G401.6 (cell line): Measurements from ENCODE around the gene C1QL3.

Source experiments
- FAIRE-seq: peaks from 2 replicates; lab custom pipeline; 2012; peaks lifted over from hg19 to GRCh38; lab: Jason Lieb, UNC

C1QL3 gene

DNA sequence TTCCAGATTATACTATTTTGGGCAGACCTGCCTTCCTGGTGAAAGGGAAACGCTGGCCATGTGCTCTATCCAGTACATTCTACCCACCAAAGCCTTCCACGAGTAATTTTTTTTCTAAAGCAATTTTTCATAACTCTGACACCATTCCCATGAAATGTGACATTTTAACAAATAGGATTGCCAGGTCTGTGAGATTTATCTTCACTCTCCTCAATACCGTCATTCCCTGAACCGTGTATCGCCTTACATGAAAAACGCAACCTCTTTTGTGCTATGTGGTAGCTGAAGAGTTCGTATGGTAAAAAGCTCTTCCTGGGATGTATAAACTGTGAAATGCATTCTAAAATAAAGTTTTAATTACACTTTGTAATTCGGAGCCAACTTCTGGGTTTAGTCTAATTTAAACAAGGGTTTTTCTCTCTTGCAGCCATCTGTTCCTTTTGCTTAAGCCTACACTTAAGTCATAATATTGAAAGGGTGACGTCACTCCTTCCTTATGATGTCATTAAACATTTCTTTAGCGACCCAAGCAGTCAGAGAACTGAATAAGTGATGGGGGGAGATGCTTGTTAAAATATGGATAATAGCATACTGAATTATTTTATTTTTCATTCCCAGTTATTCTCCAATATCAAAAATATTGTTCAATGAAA, 27.7 kb downstream of the C1QL3 start:
- FAIRE-seq = no peak

DNA sequence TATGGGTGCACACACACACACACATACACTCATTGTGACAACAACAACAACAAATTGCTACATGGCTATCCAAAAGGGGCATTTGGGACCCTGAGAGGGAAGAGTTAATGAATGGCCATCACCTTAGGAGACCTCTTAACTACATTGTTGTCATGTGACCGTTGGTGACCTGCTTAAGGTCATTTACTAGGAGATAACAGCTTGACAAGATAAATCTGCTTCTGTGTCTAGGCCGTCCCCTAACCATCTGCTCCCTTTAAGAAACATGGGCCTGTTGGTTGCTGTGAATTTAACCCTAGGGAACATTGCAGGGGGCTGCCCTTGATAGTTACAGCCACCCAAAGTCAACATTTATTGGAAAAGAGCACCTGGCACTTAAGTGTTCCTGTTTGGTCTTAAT, 29.7 kb downstream of the C1QL3 start:
- FAIRE-seq = no peak

DNA sequence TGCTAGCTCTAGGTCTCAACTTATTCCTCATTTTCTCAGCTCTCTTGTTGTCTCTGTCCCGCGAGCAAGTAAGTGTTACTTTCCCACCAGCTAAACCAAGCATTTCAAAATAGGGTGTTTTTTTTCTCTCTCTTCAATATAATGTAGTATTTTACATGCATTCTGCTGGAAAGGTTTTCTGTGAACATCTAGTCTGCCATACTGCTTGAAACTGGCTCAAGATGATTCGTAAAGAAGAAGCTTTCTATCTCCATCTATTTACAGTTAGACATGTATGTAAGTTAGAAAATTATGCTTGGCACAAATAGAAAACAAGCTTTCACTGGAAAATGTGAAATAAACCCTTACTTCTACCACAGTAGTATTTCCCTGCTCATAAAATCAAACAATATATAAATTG, 31.2 kb downstream of the C1QL3 start:
- no peak for FAIRE-seq

DNA sequence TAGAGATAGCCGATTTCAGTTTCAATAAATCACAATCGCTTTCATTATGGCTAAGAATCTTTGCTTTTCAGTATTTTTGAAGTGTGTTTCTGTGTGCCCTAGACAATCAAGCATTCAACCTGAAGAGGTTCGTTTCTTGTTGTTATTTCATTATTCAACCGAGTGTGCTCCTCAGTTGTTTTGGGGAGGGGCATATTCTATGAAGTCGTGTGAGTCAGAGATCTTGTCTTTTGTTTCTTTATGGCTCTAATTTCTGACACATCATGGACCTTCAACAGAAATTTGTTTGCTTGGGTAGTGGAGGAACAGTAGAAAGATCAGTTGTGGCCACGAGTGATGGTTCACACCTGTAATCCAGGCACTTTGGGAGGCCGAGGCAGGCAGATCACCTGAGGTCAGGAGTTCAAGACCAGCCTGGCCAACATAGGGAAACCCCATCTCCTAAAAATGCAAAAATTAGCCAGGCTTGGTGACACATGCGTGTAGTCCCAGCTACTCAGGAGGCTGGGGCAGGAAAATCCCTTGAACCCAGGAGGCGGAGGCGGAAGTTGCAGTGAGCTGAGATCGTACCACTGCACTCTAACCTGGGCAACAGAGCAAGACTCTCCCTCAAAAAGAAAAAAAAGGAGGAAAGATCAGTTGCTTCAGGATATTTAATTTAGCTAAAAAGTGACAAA, 38.3 kb downstream of the C1QL3 start:
- no peak for FAIRE-seq

DNA sequence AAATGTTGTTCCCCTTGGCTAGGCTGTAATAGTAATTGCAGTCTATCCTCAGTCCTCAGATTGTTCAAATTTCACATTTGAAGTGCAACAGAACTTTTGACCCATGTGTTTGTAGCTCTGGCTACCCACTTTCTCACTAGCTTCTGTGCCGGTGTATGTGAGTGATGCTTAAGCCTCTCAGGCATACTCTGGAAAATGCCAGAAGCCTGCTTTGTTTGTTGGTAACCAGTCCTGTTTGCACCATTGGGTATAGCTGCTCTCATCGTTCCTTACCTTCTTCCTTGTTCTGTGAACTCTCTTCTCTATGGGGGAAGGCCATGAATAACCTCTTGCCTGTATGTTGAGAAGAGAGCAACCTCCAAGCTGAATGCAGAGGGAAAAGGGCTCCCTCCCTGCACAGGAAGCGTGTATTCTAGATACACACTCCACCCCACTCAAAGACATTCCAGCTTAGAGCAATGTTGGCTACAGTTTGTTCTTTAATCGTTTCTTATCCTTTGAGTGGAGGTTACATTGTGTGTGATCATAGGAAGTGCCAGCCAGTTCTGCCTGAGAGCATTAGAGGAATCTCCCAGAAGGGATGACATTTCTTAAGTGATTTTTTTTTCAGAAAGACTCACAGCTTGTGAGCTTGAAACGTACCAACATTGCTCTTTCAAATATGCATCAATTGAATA, 40.5 kb downstream of the C1QL3 start:
- FAIRE-seq = no peak

DNA sequence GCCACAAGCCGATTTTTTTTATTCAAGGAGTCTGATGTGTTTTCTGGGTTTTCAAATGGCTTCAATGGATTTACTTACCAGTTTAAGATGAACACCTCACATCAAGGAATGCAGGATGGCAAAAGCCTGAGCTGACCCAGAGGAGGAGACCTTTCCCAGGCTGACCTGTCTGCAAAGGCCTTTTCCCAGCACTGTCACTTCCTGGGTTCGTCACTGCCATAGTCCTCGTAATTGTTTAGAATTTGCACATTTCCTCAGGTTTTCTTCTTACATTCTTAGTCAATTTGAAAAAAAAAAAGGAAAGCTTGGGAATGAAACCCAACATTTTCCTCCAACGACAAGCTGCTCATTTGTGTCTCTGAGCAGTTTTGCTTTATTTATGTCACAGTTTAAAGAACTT, 42.9 kb downstream of the C1QL3 start:
- no peak for FAIRE-seq

- FAIRE-seq = no peak
These were observed 43.9 kb downstream of the C1QL3 start for GRCh38 chr10:16477757-16478156.

GRCh38 chr10:16472828-16473227, 48.9 kb downstream of the C1QL3 start:
- no peak for FAIRE-seq

DNA sequence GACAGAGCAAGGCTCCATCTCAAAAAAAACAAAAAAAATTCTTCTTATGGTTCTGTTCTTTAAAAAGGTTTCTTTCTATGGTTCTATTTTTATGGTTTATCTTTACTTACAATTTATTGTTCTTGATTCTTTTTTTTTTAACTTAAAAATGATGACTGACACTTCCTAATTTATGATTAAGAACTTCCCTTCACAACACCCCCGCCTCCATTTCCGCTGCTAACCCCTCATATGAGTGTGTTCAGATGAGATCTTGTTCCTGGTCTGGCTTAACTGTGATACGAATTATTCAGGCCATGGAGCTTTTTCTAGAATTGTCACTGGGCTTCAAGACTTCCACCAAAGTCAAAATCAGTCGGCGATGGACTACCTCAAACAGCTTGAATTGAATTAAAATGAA, 50.9 kb downstream of the C1QL3 start:
- FAIRE-seq = no peak

DNA sequence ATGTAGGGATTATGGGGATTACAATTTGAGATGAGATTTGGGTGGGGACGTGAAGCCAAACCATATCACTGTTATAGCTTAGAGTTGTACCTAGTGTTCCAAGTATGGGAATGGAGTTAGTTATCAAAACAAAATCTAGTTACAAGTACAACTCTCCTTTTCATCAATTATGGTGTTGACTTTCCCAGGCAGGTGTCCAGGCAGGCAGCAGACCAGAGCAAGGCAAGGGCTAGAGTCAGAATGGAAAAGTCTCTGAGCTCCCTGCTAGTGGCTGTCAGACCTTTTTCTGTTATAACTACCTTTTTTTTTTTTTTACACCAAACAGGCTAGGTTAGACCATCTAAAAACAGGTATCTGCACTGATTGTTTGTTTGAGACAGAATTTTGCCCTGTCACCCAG, 55.7 kb downstream of the C1QL3 start:
- no peak for FAIRE-seq
